ENCODE data around the gene ADARB2.
"Not testable (repeated sequence)": the region's sequence is repeated elsewhere in the genome, so short reads cannot be mapped to it uniquely, and the experiment has no call there.

ADARB2 gene

DNA sequence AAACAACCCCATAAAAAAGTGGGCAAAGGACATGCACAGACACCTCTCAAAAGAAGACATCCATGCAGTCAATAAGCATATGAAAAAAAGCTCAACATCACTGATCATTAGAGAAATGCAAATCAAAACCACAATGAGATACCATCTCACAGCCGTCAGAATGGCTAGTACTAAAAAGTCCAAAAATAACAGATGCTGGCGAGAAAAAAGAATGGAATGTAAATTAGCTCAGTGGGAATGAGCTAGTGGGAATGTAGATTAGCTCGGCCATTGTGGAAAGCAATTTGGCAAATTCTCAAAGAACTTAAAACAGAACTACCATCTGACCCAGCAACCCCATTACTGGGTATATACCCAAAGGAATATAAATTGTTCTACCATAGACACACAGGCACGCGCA lies 394.1 kb downstream of the ADARB2 start:
- ChIA-PET POLR2A (no interaction called here), CTCF (no interaction called here)
- no peak for DNase-seq (ENCODE audit: extremely low spot score)
- TF ChIP-seq, protein P1, sequence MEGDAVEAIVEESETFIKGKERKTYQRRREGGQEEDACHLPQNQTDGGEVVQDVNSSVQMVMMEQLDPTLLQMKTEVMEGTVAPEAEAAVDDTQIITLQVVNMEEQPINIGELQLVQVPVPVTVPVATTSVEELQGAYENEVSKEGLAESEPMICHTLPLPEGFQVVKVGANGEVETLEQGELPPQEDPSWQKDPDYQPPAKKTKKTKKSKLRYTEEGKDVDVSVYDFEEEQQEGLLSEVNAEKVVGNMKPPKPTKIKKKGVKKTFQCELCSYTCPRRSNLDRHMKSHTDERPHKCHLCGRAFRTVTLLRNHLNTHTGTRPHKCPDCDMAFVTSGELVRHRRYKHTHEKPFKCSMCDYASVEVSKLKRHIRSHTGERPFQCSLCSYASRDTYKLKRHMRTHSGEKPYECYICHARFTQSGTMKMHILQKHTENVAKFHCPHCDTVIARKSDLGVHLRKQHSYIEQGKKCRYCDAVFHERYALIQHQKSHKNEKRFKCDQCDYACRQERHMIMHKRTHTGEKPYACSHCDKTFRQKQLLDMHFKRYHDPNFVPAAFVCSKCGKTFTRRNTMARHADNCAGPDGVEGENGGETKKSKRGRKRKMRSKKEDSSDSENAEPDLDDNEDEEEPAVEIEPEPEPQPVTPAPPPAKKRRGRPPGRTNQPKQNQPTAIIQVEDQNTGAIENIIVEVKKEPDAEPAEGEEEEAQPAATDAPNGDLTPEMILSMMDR (IDR thresholded peaks at IDR 0.05; ENCODE audit: control extremely low read depth, extremely low read depth, low read depth, missing control alignments), result no peak

DNA sequence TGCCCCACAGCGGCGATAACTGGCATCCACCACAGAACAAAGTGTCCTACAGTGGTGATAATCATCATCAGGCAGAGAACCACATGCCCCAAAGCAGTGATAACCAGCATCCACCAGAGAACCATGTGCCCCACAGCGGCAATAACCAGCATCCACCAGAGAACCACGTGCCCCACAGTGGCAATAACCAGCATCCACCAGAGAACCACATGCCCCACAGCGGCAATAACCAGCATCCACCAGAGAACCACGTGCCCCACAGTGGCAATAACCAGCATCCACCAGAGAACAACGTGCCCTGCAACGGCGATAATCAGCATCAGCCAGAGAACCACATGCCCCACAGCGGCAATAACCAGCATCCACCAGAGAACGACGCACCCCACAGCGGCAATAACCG lies 396.3 kb downstream of the ADARB2 start:
- POLR2A ChIA-PET; CTCF ChIA-PET; DNase-seq (ENCODE audit: extremely low spot score): not testable (repeated sequence)

DNA sequence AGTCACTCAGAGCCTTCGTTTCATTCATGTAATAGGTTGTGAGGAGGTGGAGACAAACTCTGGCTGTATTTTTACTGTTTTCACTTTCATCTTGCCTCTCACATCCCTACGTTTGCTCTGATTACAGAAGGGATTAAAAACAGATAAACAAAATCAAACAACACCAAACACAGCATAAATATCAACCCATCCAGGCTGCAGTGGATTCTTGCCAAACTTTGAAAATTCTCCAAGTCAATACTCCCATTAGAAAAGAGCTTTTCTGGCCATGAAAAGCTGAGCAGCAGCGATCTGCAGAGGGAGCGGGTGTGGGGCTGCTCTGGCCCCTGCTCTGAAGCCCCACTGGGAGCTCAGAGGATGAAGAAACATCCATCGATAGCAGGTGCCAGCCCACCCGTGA lies 397.9 kb downstream of the ADARB2 start:
- CTCF ChIA-PET, result no interaction called here
- POLR2A ChIA-PET, result no interaction called here
- DNase-seq (ENCODE audit: extremely low spot score), result no peak
- TF ChIP-seq, protein P1 (IDR thresholded peaks at IDR 0.05; ENCODE audit: control extremely low read depth, extremely low read depth, low read depth, missing control alignments), result no peak

DNA sequence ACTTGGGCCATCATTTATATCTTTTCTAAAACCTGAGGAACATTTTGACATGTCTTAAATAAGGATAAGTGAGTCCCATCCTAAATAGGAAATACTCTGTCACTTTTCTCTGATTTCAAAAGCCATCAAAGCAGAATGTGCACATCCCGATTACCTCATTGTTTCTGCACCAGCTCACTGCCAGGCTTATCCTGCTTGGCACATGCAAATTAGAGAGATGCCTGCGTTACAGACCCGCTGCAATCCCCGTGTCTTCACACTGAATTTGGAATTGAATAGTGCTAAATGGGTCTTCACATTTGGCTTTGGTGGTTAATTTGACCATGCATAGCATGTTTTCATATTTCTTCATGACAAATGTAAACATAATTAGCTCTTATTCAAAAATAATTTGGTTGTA lies 401.7 kb downstream of the ADARB2 start:
- CTCF ChIA-PET, result no interaction called here
- TF ChIP-seq, protein P1 (IDR thresholded peaks at IDR 0.05; ENCODE audit: control extremely low read depth, extremely low read depth, low read depth, missing control alignments), result no peak
- DNase-seq (ENCODE audit: extremely low spot score), result no peak

DNA sequence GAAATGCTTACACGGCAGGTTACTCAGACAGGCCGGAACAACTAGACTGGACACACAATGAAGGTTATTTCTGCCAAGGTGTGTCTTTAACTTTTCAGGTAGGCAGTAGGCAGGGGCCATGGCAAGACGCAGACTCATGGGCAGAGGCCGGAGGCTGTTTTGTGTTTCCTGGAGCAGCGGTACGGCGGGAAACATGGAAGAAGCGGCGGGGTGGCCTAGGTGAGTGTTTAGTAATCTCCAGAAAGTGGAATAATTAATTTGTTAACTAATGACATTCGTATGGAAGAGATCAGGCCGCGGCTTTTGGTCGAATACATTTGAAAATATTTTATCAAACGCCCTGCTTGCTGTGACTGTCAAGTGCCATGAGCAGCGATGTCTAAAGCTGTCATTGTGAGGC lies 403.3 kb downstream of the ADARB2 start:
- ChIA-PET CTCF (no interaction called here), POLR2A (no interaction called here)
- TF ChIP-seq, protein P1 (IDR thresholded peaks at IDR 0.05; ENCODE audit: control extremely low read depth, extremely low read depth, low read depth, missing control alignments), result no peak
- DNase-seq (ENCODE audit: extremely low spot score), result no peak

More for the DNA sequence above, 401.7 kb downstream of the ADARB2 start:
- POLR2A ChIA-PET, result no interaction called here

DNA sequence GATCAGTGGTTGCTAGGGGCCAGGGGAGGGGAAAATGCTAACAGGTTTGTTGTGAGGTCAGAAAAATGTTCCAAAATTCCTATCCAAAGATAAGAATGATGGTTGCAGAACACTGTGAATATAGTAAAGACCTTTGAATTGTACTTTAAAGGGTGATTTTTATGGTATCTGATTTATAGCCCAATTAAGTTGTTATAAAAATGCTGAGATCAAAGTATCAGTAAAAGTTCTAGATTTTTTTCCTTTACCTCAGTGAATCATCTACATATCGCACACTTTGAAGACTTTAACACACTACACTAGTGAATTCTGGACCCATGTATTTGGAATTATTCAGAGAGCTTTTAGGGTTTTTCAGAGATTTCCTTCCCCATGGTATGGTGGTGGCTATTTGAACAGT lies 405.8 kb downstream of the ADARB2 start:
- ChIA-PET POLR2A (no interaction called here), CTCF (no interaction called here)
- TF ChIP-seq, protein P1 (IDR thresholded peaks at IDR 0.05; ENCODE audit: control extremely low read depth, extremely low read depth, low read depth, missing control alignments), result no peak
- no peak for DNase-seq (ENCODE audit: extremely low spot score)

DNA sequence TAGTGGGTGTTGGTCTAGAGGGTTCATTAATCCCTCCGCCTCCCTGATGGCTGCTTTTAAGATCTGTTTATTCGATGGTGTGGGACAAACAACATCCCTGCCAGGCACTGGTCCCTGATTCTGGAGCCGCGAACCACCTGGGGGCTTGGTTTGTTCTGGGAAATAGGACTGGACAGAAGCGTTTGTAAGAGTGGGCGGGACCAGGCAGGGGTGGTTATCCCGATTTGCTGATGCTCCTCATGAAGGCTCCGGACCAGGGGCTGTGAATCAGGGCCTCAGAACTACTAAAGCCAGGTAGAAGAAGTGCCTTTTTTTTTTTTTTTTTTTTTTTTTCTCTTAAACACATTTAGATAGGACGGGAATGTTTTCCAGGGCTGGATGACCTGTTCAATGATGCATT lies 407.7 kb downstream of the ADARB2 start:
- DNase-seq (ENCODE audit: extremely low spot score), result no peak
- TF ChIP-seq, protein P1 (IDR thresholded peaks at IDR 0.05; ENCODE audit: control extremely low read depth, extremely low read depth, low read depth, missing control alignments), result no peak
- ChIA-PET CTCF (no interaction called here), POLR2A (no interaction called here)

Data from GM10248 (cell line).